Measurements from ENCODE around the gene ASGR1.

The ASGR1 gene

DNA sequence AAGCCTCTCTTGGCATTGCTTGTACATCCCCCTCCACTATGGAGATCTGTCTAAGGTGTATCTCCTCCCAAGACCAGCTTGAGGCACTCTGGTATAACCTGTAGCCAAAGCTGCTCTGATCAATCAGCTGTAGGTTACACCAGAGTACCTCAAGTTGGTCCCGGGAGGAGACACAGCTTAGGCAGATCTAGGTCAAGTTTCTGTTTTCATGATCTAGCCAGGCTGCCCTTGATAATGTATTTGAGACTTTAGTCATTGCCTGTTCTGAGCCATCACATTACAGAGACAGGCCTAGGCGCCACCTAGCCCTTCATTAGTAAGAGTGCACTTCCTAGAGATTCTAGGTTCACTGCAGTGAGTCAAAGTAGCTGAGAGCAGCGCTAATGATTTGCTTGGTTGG is 31.4 kb downstream of the ASGR1 start:
- no peak overlapping the region for H3K4me2 ChIP-seq (ENCODE audit: low read length)
- H3K79me2 ChIP-seq (ENCODE audit: low read length) = no peaks in the 10 kb centered on the region
- H2AFZ ChIP-seq (ENCODE audit: low read depth, low read length) = no peak overlapping the region
- no peak overlapping the region for H3K27ac ChIP-seq (ENCODE audit: low read length)
- no peak overlapping the region for H3K9ac ChIP-seq (ENCODE audit: low read length)
- no peaks in the 10 kb centered on the region for H3K27me3 ChIP-seq (ENCODE audit: low read depth, low read length)
- H3K36me3 ChIP-seq (replicated peaks; ENCODE audit: low read depth, low read length) = no peaks in the 10 kb centered on the region
- H4K20me1 ChIP-seq (ENCODE audit: insufficient read depth, low read length) = no peaks in the 10 kb centered on the region
- no peaks in the 10 kb centered on the region for H3K9me3 ChIP-seq (ENCODE audit: insufficient read depth, low read length)
- H3K4me3 ChIP-seq (ENCODE audit: low read length) = no peak overlapping the region
- TF ChIP-seq CTCF (IDR thresholded peaks at IDR 0.05; ENCODE audit: low read depth, low read length) (no peak), EZH2phosphoT487 (IDR thresholded peaks at IDR 0.05; ENCODE audit: low read depth) (no peak)
- no peaks in the 10 kb centered on the region for H3K4me1 ChIP-seq (ENCODE audit: low read length)

DNA sequence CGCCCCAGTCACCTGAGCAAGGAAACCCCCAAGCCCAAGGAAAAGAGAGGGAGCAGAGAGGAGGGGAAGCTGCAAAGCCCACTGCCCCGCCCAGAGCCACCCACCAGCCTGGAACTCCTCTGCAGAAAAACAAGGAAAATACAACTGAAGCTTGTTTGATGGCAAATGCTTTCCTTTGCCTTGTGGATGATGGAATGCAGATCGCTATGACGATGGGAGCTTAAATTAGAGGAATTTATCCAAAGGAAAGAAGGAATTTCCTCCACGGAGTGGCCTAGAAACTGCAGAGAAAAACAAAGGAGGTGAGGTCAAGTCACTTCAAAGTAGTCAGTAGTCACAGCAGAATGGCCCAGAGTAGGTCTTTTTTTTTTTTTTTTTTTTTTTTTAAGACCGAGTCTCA is 33.1 kb downstream of the ASGR1 start:
- no peaks in the 10 kb centered on the region for H3K79me2 ChIP-seq (ENCODE audit: low read length)

GRCh38 chr17:7144213-7144612 is 35.0 kb downstream of the ASGR1 start:
- Histone ChIP-seq H3K27me3 (ENCODE audit: low read depth, low read length) (no peaks in the 10 kb centered on the region), H3K4me1 (ENCODE audit: low read length) (no peaks in the 10 kb centered on the region), H3K36me3 (replicated peaks; ENCODE audit: low read depth, low read length) (no peaks in the 10 kb centered on the region), H3K27ac (ENCODE audit: low read length) (no peak overlapping the region), H2AFZ (ENCODE audit: low read depth, low read length) (no peak overlapping the region), H3K79me2 (ENCODE audit: low read length) (no peaks in the 10 kb centered on the region), H4K20me1 (ENCODE audit: insufficient read depth, low read length) (no peaks in the 10 kb centered on the region), H3K9ac (ENCODE audit: low read length) (no peak overlapping the region), H3K4me2 (ENCODE audit: low read length) (no peak overlapping the region), H3K9me3 (ENCODE audit: insufficient read depth, low read length) (no peaks in the 10 kb centered on the region), H3K4me3 (ENCODE audit: low read length) (no peak overlapping the region)
- TF ChIP-seq EZH2phosphoT487 (IDR thresholded peaks at IDR 0.05; ENCODE audit: low read depth) (no peak), CTCF (IDR thresholded peaks at IDR 0.05; ENCODE audit: low read depth, low read length) (no peak)

More for the DNA sequence above, 33.1 kb downstream of the ASGR1 start:
- Histone ChIP-seq H3K9me3 (ENCODE audit: insufficient read depth, low read length) (no peaks in the 10 kb centered on the region), H3K27ac (ENCODE audit: low read length) (no peak overlapping the region), H3K4me3 (ENCODE audit: low read length) (no peak overlapping the region), H3K27me3 (ENCODE audit: low read depth, low read length) (no peaks in the 10 kb centered on the region), H2AFZ (ENCODE audit: low read depth, low read length) (no peak overlapping the region), H4K20me1 (ENCODE audit: insufficient read depth, low read length) (no peaks in the 10 kb centered on the region), H3K4me2 (ENCODE audit: low read length) (no peak overlapping the region), H3K4me1 (ENCODE audit: low read length) (no peaks in the 10 kb centered on the region), H3K36me3 (replicated peaks; ENCODE audit: low read depth, low read length) (no peaks in the 10 kb centered on the region), H3K9ac (ENCODE audit: low read length) (no peak overlapping the region)
- TF ChIP-seq CTCF (IDR thresholded peaks at IDR 0.05; ENCODE audit: low read depth, low read length) = no peak
- no peak for TF ChIP-seq EZH2phosphoT487 (IDR thresholded peaks at IDR 0.05; ENCODE audit: low read depth)

- Histone ChIP-seq H3K27ac (ENCODE audit: low read length) (no peak overlapping the region), H3K36me3 (replicated peaks; ENCODE audit: low read depth, low read length) (no peaks in the 10 kb centered on the region), H3K4me3 (ENCODE audit: low read length) (no peak overlapping the region), H3K79me2 (ENCODE audit: low read length) (no peaks in the 10 kb centered on the region), H3K27me3 (ENCODE audit: low read depth, low read length) (peaks cover 5% of the 10 kb centered on the region; the same call in 1 of the 2 replicates), H3K9ac (ENCODE audit: low read length) (no peak overlapping the region), H3K4me1 (ENCODE audit: low read length) (no peaks in the 10 kb centered on the region), H3K4me2 (ENCODE audit: low read length) (no peak overlapping the region), H4K20me1 (ENCODE audit: insufficient read depth, low read length) (no peaks in the 10 kb centered on the region), H3K9me3 (ENCODE audit: insufficient read depth, low read length) (no peaks in the 10 kb centered on the region), H2AFZ (ENCODE audit: low read depth, low read length) (no peak overlapping the region)
- TF ChIP-seq CTCF (IDR thresholded peaks at IDR 0.05; ENCODE audit: low read depth, low read length) (no peak), EZH2phosphoT487 (IDR thresholded peaks at IDR 0.05; ENCODE audit: low read depth) (no peak)
These were observed 37.3 kb downstream of the ASGR1 start for GRCh38 chr17:7141824-7142223.
